Astrocyte (in vitro differentiated cells and primary cell): ENCODE measurements around the gene CCR5AS.
"Not testable (repeated sequence)": the region's sequence is repeated elsewhere in the genome, so short reads cannot be mapped to it uniquely, and the experiment has no call there.

Source experiments
- DNase-seq: peaks from one replicate; pipeline ENCODE4 v3.0.0-alpha.2; 2010; ENCODE audit warnings: low read depth
- FAIRE-seq: peaks from 2 replicates; lab custom pipeline; 2011; peaks lifted over from hg19 to GRCh38; lab: Jason Lieb, UNC
- H2AFZ ChIP-seq: 2 replicates; pipeline ENCODE4 v1.6.0; 2012; ENCODE audit warnings: low read depth, low read length, inconsistent platforms
- H3K27ac ChIP-seq: 2 replicates; pipeline ENCODE4 v1.5.1; 2011; ENCODE audit warnings: low read depth, low read length, inconsistent platforms
- H3K27me3 ChIP-seq: 2 replicates; pipeline ENCODE4 v1.6.0; 2011; ENCODE audit warnings: low read length, inconsistent platforms; ENCODE audit not compliant: insufficient read depth
- H3K36me3 ChIP-seq: 2 replicates; pipeline ENCODE4 v1.5.1; 2011; ENCODE audit warnings: low read length, inconsistent platforms; ENCODE audit not compliant: insufficient read depth
- H3K4me1 ChIP-seq: 2 replicates; pipeline ENCODE4 v1.5.1; 2011; ENCODE audit warnings: low read length, inconsistent platforms; ENCODE audit not compliant: insufficient read depth
- H3K4me2 ChIP-seq: 2 replicates; pipeline ENCODE4 v1.6.0; 2012; ENCODE audit warnings: low read length, inconsistent platforms
- H3K4me3 ChIP-seq: 2 replicates; pipeline ENCODE4 v1.5.1; 2011; ENCODE audit warnings: low read depth, mild to moderate bottlenecking, low read length, inconsistent platforms; ENCODE audit not compliant: insufficient read depth
- H3K79me2 ChIP-seq: 2 replicates; pipeline ENCODE4 v1.6.0; 2012; ENCODE audit warnings: mild to moderate bottlenecking, low read length, inconsistent platforms; ENCODE audit not compliant: insufficient read depth
- H3K9ac ChIP-seq: 2 replicates; pipeline ENCODE4 v1.6.0; 2012; ENCODE audit warnings: mild to moderate bottlenecking, low read length, inconsistent platforms
- H3K9me3 ChIP-seq: 2 replicates; pipeline ENCODE4 v1.5.1; 2012; ENCODE audit warnings: low read depth, mild to moderate bottlenecking, low read length, inconsistent platforms; ENCODE audit not compliant: insufficient read depth
- H4K20me1 ChIP-seq: 2 replicates; pipeline ENCODE4 v1.6.0; 2012; ENCODE audit warnings: low read length, inconsistent platforms; ENCODE audit not compliant: insufficient read depth
- H3K27ac Mint-ChIP-seq: one replicate; pipeline ENCODE4 v1.8.0; 2021; ENCODE audit warnings: mild to moderate bottlenecking, mixed read lengths; ENCODE audit not compliant: unreplicated experiment
- H3K27me3 Mint-ChIP-seq: one replicate; pipeline ENCODE4 v1.8.0; 2021; ENCODE audit warnings: low read depth, mixed read lengths; ENCODE audit not compliant: unreplicated experiment
- H3K36me3 Mint-ChIP-seq: one replicate; pipeline ENCODE4 v1.8.0; 2021; ENCODE audit warnings: low read depth, mixed read lengths; ENCODE audit not compliant: unreplicated experiment
- H3K4me1 Mint-ChIP-seq: one replicate; pipeline ENCODE4 v1.8.0; 2021; ENCODE audit warnings: low read depth, mixed read lengths; ENCODE audit not compliant: unreplicated experiment
- H3K4me3 Mint-ChIP-seq: one replicate; pipeline ENCODE4 v1.8.0; 2021; ENCODE audit warnings: mild to moderate bottlenecking, moderate library complexity, mixed read lengths; ENCODE audit not compliant: unreplicated experiment
- H3K9me3 Mint-ChIP-seq: one replicate; pipeline ENCODE4 v1.8.0; 2021; ENCODE audit warnings: mild to moderate bottlenecking, mixed read lengths; ENCODE audit not compliant: unreplicated experiment
- CTCF ChIP-seq: IDR thresholded peaks from 2 replicates; pipeline ENCODE4 v1.5.1; 2011; ENCODE audit warnings: low read depth, mild to moderate bottlenecking, inconsistent platforms, low read length, moderate library complexity; ENCODE audit not compliant: insufficient read depth
- EZH2 ChIP-seq: IDR thresholded peaks from 2 replicates; pipeline ENCODE4 v1.6.1; 2012; ENCODE audit warnings: mild to moderate bottlenecking, low read length, inconsistent platforms; ENCODE audit not compliant: insufficient read depth

The CCR5AS gene

DNA sequence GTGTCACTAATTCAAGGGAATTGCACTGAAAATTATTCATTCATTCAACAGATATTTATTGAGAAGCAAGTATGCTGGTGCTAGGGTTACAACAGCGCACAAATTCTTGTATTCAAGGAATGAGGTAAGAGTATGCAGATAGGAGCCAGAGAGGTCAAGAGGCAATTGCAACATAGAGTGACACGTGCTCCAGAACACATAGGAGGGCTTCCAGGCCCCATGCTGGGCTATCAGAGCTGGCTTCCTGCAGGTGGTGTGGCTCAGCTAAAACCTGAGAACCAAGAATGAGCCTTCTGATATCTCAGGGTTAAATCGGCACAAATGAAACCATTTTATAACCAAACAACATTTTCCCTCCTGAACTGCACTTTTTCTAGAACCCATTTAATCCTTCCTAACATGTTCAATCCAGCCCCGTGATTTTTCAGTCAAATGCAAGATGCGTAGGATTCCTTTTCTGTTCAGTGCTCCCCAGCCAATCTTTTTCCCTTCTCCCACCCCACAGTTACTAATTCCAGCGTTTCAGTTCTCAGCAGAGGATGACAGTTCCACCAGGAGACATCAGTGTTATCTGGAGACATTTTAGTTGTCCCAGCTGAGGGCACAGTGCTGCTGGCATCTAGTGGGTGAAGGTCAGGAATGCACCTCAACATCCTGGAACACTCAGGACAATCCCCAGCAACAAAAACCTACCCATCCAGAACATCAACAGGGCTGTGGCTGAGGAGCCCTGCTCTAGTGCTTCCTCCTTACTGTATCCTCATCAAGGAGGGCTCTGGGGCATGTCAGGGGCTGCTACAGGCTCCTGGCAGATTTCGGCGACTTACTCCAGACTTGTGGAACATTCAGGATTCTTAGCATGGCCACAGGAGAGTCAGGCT lies 13.1 kb downstream of the CCR5AS start:
- Histone ChIP-seq H3K9ac (no peak overlapping the region), H4K20me1 (no peaks in the 10 kb centered on the region), H3K27me3 (peaks cover 3% of the 10 kb centered on the region), H3K9me3 (no peaks in the 10 kb centered on the region), H3K4me1 (no peaks in the 10 kb centered on the region), H2AFZ (no peak overlapping the region), H3K4me2 (no peak overlapping the region), H3K4me3 (no peak overlapping the region), H3K36me3 (no peaks in the 10 kb centered on the region), H3K27ac (no peak overlapping the region), H3K79me2 (no peaks in the 10 kb centered on the region)
- DNase-seq (no peak), FAIRE-seq (no peak)
- no peaks in the 10 kb centered on the region for H3K36me3 Mint-ChIP-seq
- no peak overlapping the region for H3K4me3 Mint-ChIP-seq
- H3K4me1 Mint-ChIP-seq = peaks cover 19% of the 10 kb centered on the region
- H3K27ac Mint-ChIP-seq = no peak overlapping the region
- H3K27me3 Mint-ChIP-seq = no peaks in the 10 kb centered on the region
- peaks cover 8% of the 10 kb centered on the region for H3K9me3 Mint-ChIP-seq
- TF ChIP-seq CTCF (no peak), EZH2 (no peak)

DNA sequence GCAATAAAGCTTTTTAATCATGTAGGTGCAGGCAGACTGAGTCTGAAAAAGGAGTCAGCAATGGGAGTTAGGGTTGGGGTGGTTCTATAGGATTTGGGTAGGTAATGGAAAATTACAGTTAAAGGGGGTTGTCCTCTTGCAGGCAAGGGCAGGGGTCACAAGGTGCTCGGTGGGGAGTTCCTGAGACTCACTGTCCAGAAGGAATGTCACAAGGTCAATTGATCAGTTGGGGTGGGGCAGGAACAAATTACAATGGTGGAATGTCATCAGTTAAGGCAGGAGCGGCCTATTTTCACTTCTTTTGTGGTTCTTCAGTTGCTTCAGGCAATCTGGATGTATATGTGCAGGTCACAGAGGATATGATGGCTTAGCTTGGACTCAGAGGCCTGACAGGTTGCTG lies 13.9 kb downstream of the CCR5AS start:
- no peaks in the 10 kb centered on the region for H3K79me2 ChIP-seq
- H3K4me1 Mint-ChIP-seq = peaks cover 19% of the 10 kb centered on the region
- no peak for DNase-seq
- no peak for FAIRE-seq
- H3K4me3 Mint-ChIP-seq = no peak overlapping the region
- no peak overlapping the region for H3K4me3 ChIP-seq
- H3K27me3 Mint-ChIP-seq = no peaks in the 10 kb centered on the region
- H3K9ac ChIP-seq = no peak overlapping the region
- H4K20me1 ChIP-seq = no peaks in the 10 kb centered on the region
- H3K4me1 ChIP-seq = no peaks in the 10 kb centered on the region
- H3K36me3 ChIP-seq = no peaks in the 10 kb centered on the region
- no peak for TF ChIP-seq EZH2
- no peak for TF ChIP-seq CTCF
- no peaks in the 10 kb centered on the region for H3K36me3 Mint-ChIP-seq
- peaks cover 8% of the 10 kb centered on the region for H3K9me3 Mint-ChIP-seq
- no peak overlapping the region for H2AFZ ChIP-seq
- H3K27ac ChIP-seq = no peak overlapping the region
- no peaks in the 10 kb centered on the region for H3K9me3 ChIP-seq
- H3K27me3 ChIP-seq = peaks cover 3% of the 10 kb centered on the region
- H3K27ac Mint-ChIP-seq = peak overlapping the region; percentile 59
- H3K4me2 ChIP-seq = no peak overlapping the region

DNA sequence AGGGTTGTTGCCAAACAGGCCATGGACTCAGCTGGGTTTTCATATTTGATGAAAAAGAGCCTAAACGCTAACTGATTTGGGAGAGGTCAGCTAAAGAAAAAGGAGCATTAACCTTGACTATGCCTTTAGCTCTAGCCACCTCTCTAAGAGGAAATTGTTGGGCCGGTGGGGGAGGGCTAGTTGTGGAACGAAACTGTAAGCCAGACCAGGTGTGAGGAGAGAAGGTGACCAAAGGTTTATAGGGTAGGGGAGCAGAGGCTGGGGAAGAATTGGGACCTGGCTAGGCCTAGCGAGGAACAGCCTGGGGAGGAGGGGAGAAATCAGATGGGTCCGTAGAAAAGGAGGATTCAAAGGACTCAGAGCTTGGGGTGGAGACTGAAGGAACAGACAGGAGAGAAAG lies 15.3 kb downstream of the CCR5AS start:
- H3K4me3 ChIP-seq, H3K36me3 ChIP-seq, H4K20me1 ChIP-seq, H3K79me2 ChIP-seq, H3K27ac Mint-ChIP-seq, H3K27me3 Mint-ChIP-seq, H3K4me1 ChIP-seq, DNase-seq, H3K9me3 Mint-ChIP-seq, H3K36me3 Mint-ChIP-seq, H3K9ac ChIP-seq, H3K27me3 ChIP-seq, FAIRE-seq, H3K9me3 ChIP-seq, H2AFZ ChIP-seq, H3K4me3 Mint-ChIP-seq, H3K27ac ChIP-seq, H3K4me2 ChIP-seq: not testable (repeated sequence)
- H3K4me1 Mint-ChIP-seq = peaks cover 17% of the 10 kb centered on the region
